GM23338 (cell line): ENCODE measurements around the gene FGF1.

Experiments
- CREB1 ChIP-seq: fragments of 250-450 bp; sonication (Bioruptor Pico); IDR thresholded peaks from 2 replicates; pipeline ENCODE4 v1.5.0; 2020; ENCODE audit warnings: low read depth, mild to moderate bottlenecking, moderate library complexity
- EZH2 ChIP-seq: fragments of 200-600 bp; sonication (generic); IDR thresholded peaks from one replicate; pipeline ENCODE4 v1.8.0; 2017; ENCODE audit warnings: antibody characterized with exemption, mild to moderate bottlenecking, low read depth; ENCODE audit not compliant: unreplicated experiment
- EZH2phosphoT487 ChIP-seq: fragments of 200-600 bp; sonication (generic); IDR thresholded peaks from one replicate; pipeline ENCODE4 v1.8.1; 2018; ENCODE audit warnings: antibody characterized with exemption; ENCODE audit not compliant: unreplicated experiment
- JUNB ChIP-seq: IDR thresholded peaks from one replicate; pipeline ENCODE4 v1.6.1; 2016; ENCODE audit warnings: antibody characterized with exemption; ENCODE audit not compliant: unreplicated experiment
- POLR2AphosphoS5 ChIP-seq: IDR thresholded peaks from 2 replicates; pipeline ENCODE4 v1.6.1; 2016; ENCODE audit warnings: antibody characterized with exemption, low read depth
- STAT1 ChIP-seq: IDR thresholded peaks from one replicate; pipeline ENCODE4 v1.6.1; 2016; ENCODE audit warnings: antibody characterized with exemption; ENCODE audit not compliant: unreplicated experiment
- ZNF114 ChIP-seq: fragments of 250-450 bp; sonication (Bioruptor Pico); IDR thresholded peaks from 2 replicates; pipeline ENCODE4 v1.5.0; 2020; ENCODE audit warnings: mild to moderate bottlenecking, moderate library complexity
- ZNF331 ChIP-seq: fragments of 250-450 bp; sonication (Bioruptor Pico); IDR thresholded peaks from 2 replicates; pipeline ENCODE4 v1.5.0; 2020; ENCODE audit warnings: low read depth, mild to moderate bottlenecking, moderate library complexity
- TF ChIP-seq, protein P1 (sequence below), 2 experiments: fragments of 200-600 bp in 1 of 2; sonication (generic) in 1 of 2; conservative IDR thresholded peaks; 2 replicates each; pipeline versions ENCODE4 v1.5.1 to v1.6.1; 2016 to 2017; ENCODE audit warnings: antibody characterized with exemption in 2 of 2, low read depth in 2 of 2, mild to moderate bottlenecking in 2 of 2, moderate library complexity in 1 of 2
- TF ChIP-seq, protein P2 (sequence below): IDR thresholded peaks from one replicate; pipeline ENCODE4 v1.6.1; 2018; ENCODE audit warnings: antibody characterized with exemption; ENCODE audit not compliant: unreplicated experiment
- TF ChIP-seq, protein P3 (sequence below): fragments of 250-450 bp; sonication (Bioruptor Pico); IDR thresholded peaks from 2 replicates; pipeline ENCODE4 v1.5.0; 2020; ENCODE audit warnings: mild to moderate bottlenecking, moderate library complexity

DNA sequence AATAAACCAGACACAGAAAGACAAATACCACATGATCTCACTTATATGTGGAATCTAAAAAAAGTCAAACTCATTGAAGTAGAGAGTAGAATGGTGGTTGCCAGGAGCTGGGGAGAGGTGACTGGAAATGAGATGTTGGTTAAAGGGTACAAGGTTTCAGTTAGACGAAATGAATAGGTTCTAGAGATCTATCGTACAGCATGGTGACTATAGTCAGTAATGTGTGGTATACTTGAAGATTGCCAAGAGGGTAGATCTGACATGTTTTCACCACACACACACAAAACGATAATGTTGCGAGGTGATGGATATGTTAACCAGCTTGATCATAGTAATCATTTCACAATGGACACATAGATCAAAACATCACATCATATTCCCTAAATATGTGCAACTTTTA is 46.4 kb downstream of the FGF1 start:
- TF ChIP-seq POLR2AphosphoS5 (no peak), CREB1 (no peak), EZH2 (no peak), EZH2phosphoT487 (no peak), STAT1 (no peak), ZNF114 (CRISPR knock-in tag) (no peak), ZNF331 (CRISPR knock-in tag) (no peak), JUNB (no peak)
- TF ChIP-seq, protein P1, sequence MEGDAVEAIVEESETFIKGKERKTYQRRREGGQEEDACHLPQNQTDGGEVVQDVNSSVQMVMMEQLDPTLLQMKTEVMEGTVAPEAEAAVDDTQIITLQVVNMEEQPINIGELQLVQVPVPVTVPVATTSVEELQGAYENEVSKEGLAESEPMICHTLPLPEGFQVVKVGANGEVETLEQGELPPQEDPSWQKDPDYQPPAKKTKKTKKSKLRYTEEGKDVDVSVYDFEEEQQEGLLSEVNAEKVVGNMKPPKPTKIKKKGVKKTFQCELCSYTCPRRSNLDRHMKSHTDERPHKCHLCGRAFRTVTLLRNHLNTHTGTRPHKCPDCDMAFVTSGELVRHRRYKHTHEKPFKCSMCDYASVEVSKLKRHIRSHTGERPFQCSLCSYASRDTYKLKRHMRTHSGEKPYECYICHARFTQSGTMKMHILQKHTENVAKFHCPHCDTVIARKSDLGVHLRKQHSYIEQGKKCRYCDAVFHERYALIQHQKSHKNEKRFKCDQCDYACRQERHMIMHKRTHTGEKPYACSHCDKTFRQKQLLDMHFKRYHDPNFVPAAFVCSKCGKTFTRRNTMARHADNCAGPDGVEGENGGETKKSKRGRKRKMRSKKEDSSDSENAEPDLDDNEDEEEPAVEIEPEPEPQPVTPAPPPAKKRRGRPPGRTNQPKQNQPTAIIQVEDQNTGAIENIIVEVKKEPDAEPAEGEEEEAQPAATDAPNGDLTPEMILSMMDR (conservative IDR thresholded peaks at IDR 0.05; ENCODE audit: low read depth in 2 of 2): no peak
- TF ChIP-seq, protein P2, sequence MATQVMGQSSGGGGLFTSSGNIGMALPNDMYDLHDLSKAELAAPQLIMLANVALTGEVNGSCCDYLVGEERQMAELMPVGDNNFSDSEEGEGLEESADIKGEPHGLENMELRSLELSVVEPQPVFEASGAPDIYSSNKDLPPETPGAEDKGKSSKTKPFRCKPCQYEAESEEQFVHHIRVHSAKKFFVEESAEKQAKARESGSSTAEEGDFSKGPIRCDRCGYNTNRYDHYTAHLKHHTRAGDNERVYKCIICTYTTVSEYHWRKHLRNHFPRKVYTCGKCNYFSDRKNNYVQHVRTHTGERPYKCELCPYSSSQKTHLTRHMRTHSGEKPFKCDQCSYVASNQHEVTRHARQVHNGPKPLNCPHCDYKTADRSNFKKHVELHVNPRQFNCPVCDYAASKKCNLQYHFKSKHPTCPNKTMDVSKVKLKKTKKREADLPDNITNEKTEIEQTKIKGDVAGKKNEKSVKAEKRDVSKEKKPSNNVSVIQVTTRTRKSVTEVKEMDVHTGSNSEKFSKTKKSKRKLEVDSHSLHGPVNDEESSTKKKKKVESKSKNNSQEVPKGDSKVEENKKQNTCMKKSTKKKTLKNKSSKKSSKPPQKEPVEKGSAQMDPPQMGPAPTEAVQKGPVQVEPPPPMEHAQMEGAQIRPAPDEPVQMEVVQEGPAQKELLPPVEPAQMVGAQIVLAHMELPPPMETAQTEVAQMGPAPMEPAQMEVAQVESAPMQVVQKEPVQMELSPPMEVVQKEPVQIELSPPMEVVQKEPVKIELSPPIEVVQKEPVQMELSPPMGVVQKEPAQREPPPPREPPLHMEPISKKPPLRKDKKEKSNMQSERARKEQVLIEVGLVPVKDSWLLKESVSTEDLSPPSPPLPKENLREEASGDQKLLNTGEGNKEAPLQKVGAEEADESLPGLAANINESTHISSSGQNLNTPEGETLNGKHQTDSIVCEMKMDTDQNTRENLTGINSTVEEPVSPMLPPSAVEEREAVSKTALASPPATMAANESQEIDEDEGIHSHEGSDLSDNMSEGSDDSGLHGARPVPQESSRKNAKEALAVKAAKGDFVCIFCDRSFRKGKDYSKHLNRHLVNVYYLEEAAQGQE: no peak
- TF ChIP-seq, protein P3, sequence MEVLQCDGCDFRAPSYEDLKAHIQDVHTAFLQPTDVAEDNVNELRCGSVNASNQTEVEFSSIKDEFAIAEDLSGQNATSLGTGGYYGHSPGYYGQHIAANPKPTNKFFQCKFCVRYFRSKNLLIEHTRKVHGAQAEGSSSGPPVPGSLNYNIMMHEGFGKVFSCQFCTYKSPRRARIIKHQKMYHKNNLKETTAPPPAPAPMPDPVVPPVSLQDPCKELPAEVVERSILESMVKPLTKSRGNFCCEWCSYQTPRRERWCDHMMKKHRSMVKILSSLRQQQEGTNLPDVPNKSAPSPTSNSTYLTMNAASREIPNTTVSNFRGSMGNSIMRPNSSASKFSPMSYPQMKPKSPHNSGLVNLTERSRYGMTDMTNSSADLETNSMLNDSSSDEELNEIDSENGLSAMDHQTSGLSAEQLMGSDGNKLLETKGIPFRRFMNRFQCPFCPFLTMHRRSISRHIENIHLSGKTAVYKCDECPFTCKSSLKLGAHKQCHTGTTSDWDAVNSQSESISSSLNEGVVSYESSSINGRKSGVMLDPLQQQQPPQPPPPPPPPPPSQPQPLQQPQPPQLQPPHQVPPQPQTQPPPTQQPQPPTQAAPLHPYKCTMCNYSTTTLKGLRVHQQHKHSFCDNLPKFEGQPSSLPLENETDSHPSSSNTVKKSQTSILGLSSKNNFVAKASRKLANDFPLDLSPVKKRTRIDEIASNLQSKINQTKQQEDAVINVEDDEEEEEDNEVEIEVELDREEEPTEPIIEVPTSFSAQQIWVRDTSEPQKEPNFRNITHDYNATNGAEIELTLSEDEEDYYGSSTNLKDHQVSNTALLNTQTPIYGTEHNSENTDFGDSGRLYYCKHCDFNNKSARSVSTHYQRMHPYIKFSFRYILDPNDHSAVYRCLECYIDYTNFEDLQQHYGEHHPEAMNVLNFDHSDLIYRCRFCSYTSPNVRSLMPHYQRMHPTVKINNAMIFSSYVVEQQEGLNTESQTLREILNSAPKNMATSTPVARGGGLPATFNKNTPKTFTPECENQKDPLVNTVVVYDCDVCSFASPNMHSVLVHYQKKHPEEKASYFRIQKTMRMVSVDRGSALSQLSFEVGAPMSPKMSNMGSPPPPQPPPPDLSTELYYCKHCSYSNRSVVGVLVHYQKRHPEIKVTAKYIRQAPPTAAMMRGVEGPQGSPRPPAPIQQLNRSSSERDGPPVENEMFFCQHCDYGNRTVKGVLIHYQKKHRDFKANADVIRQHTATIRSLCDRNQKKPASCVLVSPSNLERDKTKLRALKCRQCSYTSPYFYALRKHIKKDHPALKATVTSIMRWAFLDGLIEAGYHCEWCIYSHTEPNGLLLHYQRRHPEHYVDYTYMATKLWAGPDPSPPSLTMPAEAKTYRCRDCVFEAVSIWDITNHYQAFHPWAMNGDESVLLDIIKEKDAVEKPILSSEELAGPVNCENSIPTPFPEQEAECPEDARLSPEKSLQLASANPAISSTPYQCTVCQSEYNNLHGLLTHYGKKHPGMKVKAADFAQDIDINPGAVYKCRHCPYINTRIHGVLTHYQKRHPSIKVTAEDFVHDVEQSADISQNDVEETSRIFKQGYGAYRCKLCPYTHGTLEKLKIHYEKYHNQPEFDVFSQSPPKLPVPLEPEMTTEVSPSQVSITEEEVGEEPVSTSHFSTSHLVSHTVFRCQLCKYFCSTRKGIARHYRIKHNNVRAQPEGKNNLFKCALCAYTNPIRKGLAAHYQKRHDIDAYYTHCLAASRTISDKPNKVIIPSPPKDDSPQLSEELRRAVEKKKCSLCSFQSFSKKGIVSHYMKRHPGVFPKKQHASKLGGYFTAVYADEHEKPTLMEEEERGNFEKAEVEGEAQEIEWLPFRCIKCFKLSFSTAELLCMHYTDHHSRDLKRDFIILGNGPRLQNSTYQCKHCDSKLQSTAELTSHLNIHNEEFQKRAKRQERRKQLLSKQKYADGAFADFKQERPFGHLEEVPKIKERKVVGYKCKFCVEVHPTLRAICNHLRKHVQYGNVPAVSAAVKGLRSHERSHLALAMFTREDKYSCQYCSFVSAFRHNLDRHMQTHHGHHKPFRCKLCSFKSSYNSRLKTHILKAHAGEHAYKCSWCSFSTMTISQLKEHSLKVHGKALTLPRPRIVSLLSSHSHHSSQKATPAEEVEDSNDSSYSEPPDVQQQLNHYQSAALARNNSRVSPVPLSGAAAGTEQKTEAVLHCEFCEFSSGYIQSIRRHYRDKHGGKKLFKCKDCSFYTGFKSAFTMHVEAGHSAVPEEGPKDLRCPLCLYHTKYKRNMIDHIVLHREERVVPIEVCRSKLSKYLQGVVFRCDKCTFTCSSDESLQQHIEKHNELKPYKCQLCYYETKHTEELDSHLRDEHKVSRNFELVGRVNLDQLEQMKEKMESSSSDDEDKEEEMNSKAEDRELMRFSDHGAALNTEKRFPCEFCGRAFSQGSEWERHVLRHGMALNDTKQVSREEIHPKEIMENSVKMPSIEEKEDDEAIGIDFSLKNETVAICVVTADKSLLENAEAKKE: no peak
